Measurements from ENCODE around the gene LAMA4. TPM values are rescaled to one million over a fixed set of nuclear protein-coding genes. Genes with fewer than 3 reads are reported as not detected.

The LAMA4 gene
- total RNA-seq, 3 donors from 2014 or later: 15.9 to 101 (median 37.0) TPM

- DNase-seq (peak; percentile 90 to 96 (median 94)), ATAC-seq (peak; percentile 100)
- Histone ChIP-seq H3K9me3 (no peaks in the 10 kb centered on the region), H3K4me1 (ENCODE audit: low read depth) (peaks cover 6% of the 10 kb centered on the region), H3K36me3 (ENCODE audit: low read depth) (no peaks in the 10 kb centered on the region), H3K4me3 (peak within 1 kb of the TSS; percentile 60)
- no peak for TF ChIP-seq CTCF (IDR thresholded peaks at IDR 0.05)
- intact Hi-C loops (cut with DNase I, micrococcal nuclease): no loop called here
These were observed 167.0 kb downstream of the LAMA4 start, which contains the start of the genes FAM229B and TUBE1 for GRCh38 chr6:112087136-112087911. TSS of gene FAM229B (plus strand) at chr6:112087591. CDS start at chr6:112099284, 11,693 bp downstream. TSS of gene TUBE1 (minus strand) at chr6:112087482. CDS start at chr6:112087434, 48 bp downstream.

GRCh38 chr6:112086744-112087135 lies 167.6 kb downstream of the LAMA4 start:
- intact Hi-C loops (cut with DNase I, micrococcal nuclease): no loop called here
- no peak for TF ChIP-seq CTCF (IDR thresholded peaks at IDR 0.05)
- Histone ChIP-seq H3K9me3 (no peaks in the 10 kb centered on the region), H3K36me3 (ENCODE audit: low read depth) (no peaks in the 10 kb centered on the region), H3K4me1 (ENCODE audit: low read depth) (peaks cover 6% of the 10 kb centered on the region), H3K4me3 (peak overlapping the region; percentile 60)
- DNase-seq: peak in 1 of 3 donors; percentile 12
- ATAC-seq: peak; percentile 51

DNA sequence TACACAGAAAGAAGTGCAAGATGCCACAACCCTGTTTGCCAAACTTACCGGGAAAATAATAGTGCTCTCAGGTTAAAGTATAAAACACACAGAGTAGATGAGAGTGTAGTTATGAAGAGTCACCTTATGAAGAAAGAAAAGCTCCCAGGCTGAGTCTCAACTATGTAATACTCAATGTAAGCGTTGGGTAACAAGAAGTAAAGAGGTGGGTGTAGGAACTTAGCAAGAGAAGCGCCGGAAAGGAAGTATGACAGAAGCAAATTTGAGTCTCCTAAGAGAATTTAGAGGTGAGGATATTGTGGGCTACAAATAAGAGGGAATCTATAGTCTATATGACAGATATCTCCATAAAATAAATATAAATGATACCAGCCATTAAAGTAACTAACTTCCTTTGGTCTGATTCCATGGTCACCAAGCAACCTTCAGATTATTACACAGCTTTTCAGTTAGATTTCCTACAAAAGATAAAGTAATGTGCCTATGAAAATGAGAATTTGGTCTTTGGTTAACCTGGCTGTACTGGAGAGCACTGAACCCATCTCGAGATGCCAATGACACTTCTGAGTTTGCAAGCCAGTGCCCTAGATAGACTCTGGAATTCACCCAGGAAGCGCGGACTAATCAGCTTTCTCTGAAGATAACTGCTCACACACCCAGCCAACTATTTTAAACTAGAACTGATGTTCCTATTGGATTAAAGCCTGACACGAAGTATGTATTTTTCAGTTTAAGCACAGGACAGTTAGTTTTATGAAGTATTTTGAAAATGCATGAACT lies 168.9 kb downstream of the LAMA4 start:
- Histone ChIP-seq H3K36me3 (ENCODE audit: low read depth) (no peaks in the 10 kb centered on the region), H3K9me3 (no peaks in the 10 kb centered on the region), H3K4me3 (no peak overlapping the region), H3K4me1 (ENCODE audit: low read depth) (peaks cover 6% of the 10 kb centered on the region)
- ATAC-seq (no peak), DNase-seq (no peak)
- TF ChIP-seq CTCF (IDR thresholded peaks at IDR 0.05): no peak
- intact Hi-C loops (cut with DNase I, micrococcal nuclease): no loop called here

- no peaks in the 10 kb centered on the region for H3K36me3 ChIP-seq (ENCODE audit: low read depth)
- intact Hi-C loops (cut with DNase I, micrococcal nuclease): no loop called here
- ATAC-seq: no peak
- H3K4me1 ChIP-seq (ENCODE audit: low read depth): peaks cover 5% of the 10 kb centered on the region
- H3K4me3 ChIP-seq: no peak overlapping the region
- no peak for TF ChIP-seq CTCF (IDR thresholded peaks at IDR 0.05)
- DNase-seq: no peak
- H3K9me3 ChIP-seq: no peaks in the 10 kb centered on the region
These were observed 172.8 kb downstream of the LAMA4 start for GRCh38 chr6:112081569-112081968.

- DNase-seq (no peak), ATAC-seq (no peak)
- intact Hi-C loops (cut with DNase I, micrococcal nuclease): no loop called here
- Histone ChIP-seq H3K4me1 (ENCODE audit: low read depth) (no peaks in the 10 kb centered on the region), H3K9me3 (no peaks in the 10 kb centered on the region), H3K4me3 (no peak overlapping the region), H3K36me3 (ENCODE audit: low read depth) (no peaks in the 10 kb centered on the region)
- TF ChIP-seq CTCF (IDR thresholded peaks at IDR 0.05): no peak
These were observed 187.8 kb downstream of the LAMA4 start for GRCh38 chr6:112066606-112067005.

All from mucosa of descending colon (tissue), 3 donors.